Caco-2 (cell line): ENCODE results near the gene JPH3. TPM values are rescaled to one million over a fixed set of nuclear protein-coding genes. Genes with fewer than 3 reads are reported as not detected.

Experiments used
- BruUV-seq: library from RNA; stranded (reverse); fragments of 400-500 nt; replicated peaks from 2 replicates; lab custom pipeline; 2021; lab: Mats Ljungman, UMichigan
- CTCF ChIA-PET: fragments of 300-600 bp; sonication (Branson Sonifier 250); formaldehyde crosslinking; loops from one replicate; lab custom pipeline; 2022; ENCODE audit warnings: antibody characterized with exemption; lab: Charles Lee
- POLR2A ChIA-PET: fragments of 300-600 bp; sonication (Branson Sonifier 250); formaldehyde crosslinking; loops from one replicate; lab custom pipeline; 2022; ENCODE audit warnings: antibody characterized with exemption; lab: Charles Lee
- DNase-seq, 2 experiments: peaks; one replicate each; pipeline versions ENCODE4 v3.0.0 to v3.0.0-alpha.2; 2020 to 2022
- H3K27me3 ChIP-seq: replicated peaks from 2 replicates; pipeline ENCODE4 v1.6.0; 2011; ENCODE audit warnings: low read length; ENCODE audit not compliant: control insufficient read depth, insufficient read depth
- H3K36me3 ChIP-seq: 2 replicates; pipeline ENCODE4 v1.5.1; 2011; ENCODE audit warnings: low read length; ENCODE audit not compliant: control insufficient read depth, insufficient read depth
- H3K4me1 ChIP-seq: fragments of 250-450 bp; sonication (Bioruptor Pico); 2 replicates; pipeline ENCODE4 v1.5.1; 2020; ENCODE audit warnings: mild to moderate bottlenecking
- H3K4me3 ChIP-seq: 2 replicates; pipeline ENCODE4 v1.5.1; 2011; ENCODE audit warnings: low read depth, mild to moderate bottlenecking, control low read depth, low read length
- H3K9me3 ChIP-seq: fragments of 250-450 bp; sonication (Bioruptor Pico); 2 replicates; pipeline ENCODE4 v1.5.1; 2020; ENCODE audit warnings: mild to moderate bottlenecking, moderate library complexity
- H3K27ac Mint-ChIP-seq: one replicate; pipeline ENCODE4 v1.8.0; 2022; ENCODE audit warnings: mixed read lengths; ENCODE audit not compliant: unreplicated experiment
- H3K27me3 Mint-ChIP-seq: one replicate; pipeline ENCODE4 v1.8.0; 2022; ENCODE audit warnings: mixed read lengths; ENCODE audit not compliant: insufficient read depth, unreplicated experiment
- H3K36me3 Mint-ChIP-seq: one replicate; pipeline ENCODE4 v1.8.0; 2022; ENCODE audit warnings: mild to moderate bottlenecking, mixed read lengths; ENCODE audit not compliant: insufficient read depth, unreplicated experiment
- H3K4me1 Mint-ChIP-seq: one replicate; pipeline ENCODE4 v1.8.0; 2022; ENCODE audit warnings: low read depth, mixed read lengths; ENCODE audit not compliant: unreplicated experiment
- H3K4me3 Mint-ChIP-seq: one replicate; pipeline ENCODE4 v1.8.0; 2022; ENCODE audit warnings: mild to moderate bottlenecking, moderate library complexity, mixed read lengths; ENCODE audit not compliant: unreplicated experiment
- H3K9me3 Mint-ChIP-seq: one replicate; pipeline ENCODE4 v1.8.0; 2022; ENCODE audit warnings: mixed read lengths; ENCODE audit not compliant: unreplicated experiment
- intact Hi-C: fragments of 100-400 bp; cut with micrococcal nuclease; formaldehyde crosslinking; loops from one replicate; pipeline ENCODE4 v1.10.0; 2022; ENCODE audit not compliant: unreplicated experiment
- total RNA-seq: library from RNA; stranded (reverse); gene quantifications from 2 replicates; pipeline ENCODE4 v1.2.3, GENCODE V29; 2022
- TF ChIP-seq, protein P1 (sequence below), 2 experiments: fragments of 200-600 bp in 1 of 2; IDR thresholded peaks; 1 replicate in 1 of 2; 2 replicates in 1 of 2; pipeline versions ENCODE4 v1.5.1 to v1.8.0; 2011 to 2022; ENCODE audit warnings: antibody characterized with exemption in 1 of 2, control low read depth in 1 of 2, inconsistent platforms in 1 of 2, low read depth in 1 of 2, low read length in 1 of 2, mild to moderate bottlenecking in 1 of 2, moderate library complexity in 1 of 2; ENCODE audit not compliant: insufficient read depth in 1 of 2, severe bottlenecking in 1 of 2, unreplicated experiment in 1 of 2

JPH3 gene
- total RNA-seq, 1 experiment from 2014 or later = 4.8 TPM

DNA sequence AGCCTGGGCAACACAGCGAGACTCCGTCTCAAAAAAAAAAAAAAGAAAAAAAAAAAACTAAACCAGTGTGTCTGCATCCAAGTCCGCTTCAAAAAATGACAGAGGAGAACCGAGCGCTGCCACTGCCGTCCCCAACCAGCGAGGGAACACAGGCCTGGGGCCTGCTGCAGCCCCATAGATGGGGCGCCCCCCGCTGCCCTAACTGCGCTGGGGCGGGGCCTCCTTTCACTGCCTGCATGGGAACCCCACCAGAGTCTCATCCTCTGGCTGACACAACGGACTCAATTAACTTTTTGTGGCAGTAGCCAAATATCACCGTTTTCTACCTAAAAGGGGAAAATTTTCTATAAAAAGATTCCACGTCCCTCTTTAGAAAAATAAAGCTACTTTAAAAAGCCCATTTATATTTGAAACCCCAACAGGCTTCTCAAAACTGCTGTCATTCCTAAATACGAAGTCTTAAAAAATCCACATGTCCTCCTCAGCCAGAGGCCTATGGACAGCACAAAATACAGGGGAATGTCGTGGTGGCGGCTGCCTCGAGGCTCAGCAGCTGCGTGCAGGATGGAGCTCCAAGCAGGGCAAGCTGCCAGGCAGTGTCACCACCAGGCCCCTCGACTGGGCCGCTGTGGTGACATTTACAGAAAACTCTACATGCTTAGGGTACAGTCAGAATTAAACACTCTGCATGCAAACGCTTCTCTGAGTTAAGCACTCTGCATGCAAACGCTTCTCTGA is 133.1 kb downstream of the JPH3 start:
- Mint-ChIP-seq H3K36me3 (peaks cover 38% of the 10 kb centered on the region), H3K27ac (no peak overlapping the region), H3K4me1 (no peaks in the 10 kb centered on the region), H3K4me3 (no peak overlapping the region), H3K27me3 (no peaks in the 10 kb centered on the region), H3K9me3 (no peaks in the 10 kb centered on the region)
- POLR2A ChIA-PET = no interaction called here
- Histone ChIP-seq H3K9me3 (no peaks in the 10 kb centered on the region), H3K27me3 (no peaks in the 10 kb centered on the region), H3K4me1 (no peaks in the 10 kb centered on the region), H3K4me3 (no peak overlapping the region), H3K36me3 (no peaks in the 10 kb centered on the region; the same call in 1 of the 2 replicates)
- DNase-seq = no peak
- TF ChIP-seq, protein P1, sequence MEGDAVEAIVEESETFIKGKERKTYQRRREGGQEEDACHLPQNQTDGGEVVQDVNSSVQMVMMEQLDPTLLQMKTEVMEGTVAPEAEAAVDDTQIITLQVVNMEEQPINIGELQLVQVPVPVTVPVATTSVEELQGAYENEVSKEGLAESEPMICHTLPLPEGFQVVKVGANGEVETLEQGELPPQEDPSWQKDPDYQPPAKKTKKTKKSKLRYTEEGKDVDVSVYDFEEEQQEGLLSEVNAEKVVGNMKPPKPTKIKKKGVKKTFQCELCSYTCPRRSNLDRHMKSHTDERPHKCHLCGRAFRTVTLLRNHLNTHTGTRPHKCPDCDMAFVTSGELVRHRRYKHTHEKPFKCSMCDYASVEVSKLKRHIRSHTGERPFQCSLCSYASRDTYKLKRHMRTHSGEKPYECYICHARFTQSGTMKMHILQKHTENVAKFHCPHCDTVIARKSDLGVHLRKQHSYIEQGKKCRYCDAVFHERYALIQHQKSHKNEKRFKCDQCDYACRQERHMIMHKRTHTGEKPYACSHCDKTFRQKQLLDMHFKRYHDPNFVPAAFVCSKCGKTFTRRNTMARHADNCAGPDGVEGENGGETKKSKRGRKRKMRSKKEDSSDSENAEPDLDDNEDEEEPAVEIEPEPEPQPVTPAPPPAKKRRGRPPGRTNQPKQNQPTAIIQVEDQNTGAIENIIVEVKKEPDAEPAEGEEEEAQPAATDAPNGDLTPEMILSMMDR (IDR thresholded peaks at IDR 0.05; ENCODE audit: insufficient read depth in 1 of 2, low read depth in 1 of 2, low read length in 1 of 2, severe bottlenecking in 1 of 2, unreplicated experiment in 1 of 2) = no peak
- BruUV-seq = no TSS peak
- intact Hi-C loops = no loop called here
- CTCF ChIA-PET = interaction anchor here (0.7 kb wide), 1 partner anchor 835 kb away, joined by 4 read pairs; the partner anchor contains the start of gene ZC3H18

DNA sequence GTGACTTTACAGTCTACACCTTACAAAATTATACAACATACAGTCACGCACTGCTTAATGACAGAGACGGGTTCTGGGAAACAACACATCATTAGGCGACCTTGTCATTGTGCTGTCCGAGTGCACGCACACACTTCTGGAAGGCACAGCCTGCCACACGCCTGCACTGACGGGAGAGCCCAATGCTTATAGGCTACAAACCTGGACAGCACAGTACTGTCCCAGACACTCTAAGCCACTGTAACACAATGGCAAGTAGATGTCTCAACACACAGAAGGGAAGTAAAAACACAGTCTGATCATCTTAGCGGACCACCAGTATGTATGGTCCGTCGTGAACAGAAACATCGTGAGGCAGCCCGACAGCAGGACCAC is 133.7 kb downstream of the JPH3 start:
- no TSS peak for BruUV-seq
- H3K4me3 Mint-ChIP-seq = no peak overlapping the region
- H3K9me3 Mint-ChIP-seq = no peaks in the 10 kb centered on the region
- no peaks in the 10 kb centered on the region; the same call in 1 of the 2 replicates for H3K36me3 ChIP-seq
- no peaks in the 10 kb centered on the region for H3K9me3 ChIP-seq
- ChIA-PET CTCF (no interaction called here), POLR2A (no interaction called here)
- no peaks in the 10 kb centered on the region for H3K27me3 ChIP-seq
- intact Hi-C loops = no loop called here
- no peak overlapping the region for H3K4me3 ChIP-seq
- H3K27me3 Mint-ChIP-seq = no peaks in the 10 kb centered on the region
- H3K4me1 Mint-ChIP-seq = no peaks in the 10 kb centered on the region
- no peaks in the 10 kb centered on the region for H3K4me1 ChIP-seq
- DNase-seq = no peak
- peaks cover 38% of the 10 kb centered on the region for H3K36me3 Mint-ChIP-seq
- TF ChIP-seq, protein P1 (IDR thresholded peaks at IDR 0.05; ENCODE audit: insufficient read depth in 1 of 2, low read depth in 1 of 2, low read length in 1 of 2, severe bottlenecking in 1 of 2, unreplicated experiment in 1 of 2) = no peak
- H3K27ac Mint-ChIP-seq = no peak overlapping the region

DNA sequence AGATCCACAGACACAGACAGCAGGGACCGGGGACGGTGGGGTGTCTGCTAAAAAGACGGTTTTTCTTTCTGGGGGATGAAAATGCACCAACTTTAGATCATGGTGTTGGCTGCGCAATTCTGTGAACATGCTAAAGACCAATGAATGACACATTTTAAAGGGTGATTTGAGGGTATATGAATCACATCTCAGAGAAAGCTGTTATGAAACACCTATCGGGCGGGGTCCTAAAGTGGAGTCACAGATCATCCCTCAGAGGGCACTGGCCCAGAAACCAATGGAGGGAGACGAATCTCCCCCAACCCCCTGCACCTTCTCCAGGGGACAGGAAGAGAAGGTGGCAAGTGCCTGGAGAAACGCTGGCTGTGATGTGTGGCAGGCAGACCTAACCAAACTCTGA is 137.5 kb downstream of the JPH3 start:
- H3K27me3 Mint-ChIP-seq = no peaks in the 10 kb centered on the region
- H3K4me1 Mint-ChIP-seq = no peaks in the 10 kb centered on the region
- intact Hi-C loops = no loop called here
- no peak overlapping the region for H3K4me3 Mint-ChIP-seq
- TF ChIP-seq, protein P1 (IDR thresholded peaks at IDR 0.05; ENCODE audit: insufficient read depth in 1 of 2, low read depth in 1 of 2, low read length in 1 of 2, severe bottlenecking in 1 of 2, unreplicated experiment in 1 of 2) = no peak
- H3K4me3 ChIP-seq = no peak overlapping the region
- no peaks in the 10 kb centered on the region for H3K9me3 ChIP-seq
- BruUV-seq = no TSS peak
- no peaks in the 10 kb centered on the region for H3K27me3 ChIP-seq
- no peaks in the 10 kb centered on the region for H3K9me3 Mint-ChIP-seq
- no peaks in the 10 kb centered on the region for H3K4me1 ChIP-seq
- H3K27ac Mint-ChIP-seq = no peak overlapping the region
- peaks cover 3% of the 10 kb centered on the region for H3K36me3 ChIP-seq
- POLR2A ChIA-PET = no interaction called here
- CTCF ChIA-PET = no interaction called here
- H3K36me3 Mint-ChIP-seq = peaks cover 34% of the 10 kb centered on the region
- no peak for DNase-seq
